GM21381 (cell line): ENCODE measurements around the gene PLEKHA7.

Experiments
- ATAC-seq: cut with Tn5 transposase; IDR thresholded peaks from one replicate; pipeline ENCODE4 v1.9.1; 2021; ENCODE audit warnings: mild to moderate bottlenecking, moderate library complexity; ENCODE audit not compliant: unreplicated experiment

PLEKHA7 gene

DNA sequence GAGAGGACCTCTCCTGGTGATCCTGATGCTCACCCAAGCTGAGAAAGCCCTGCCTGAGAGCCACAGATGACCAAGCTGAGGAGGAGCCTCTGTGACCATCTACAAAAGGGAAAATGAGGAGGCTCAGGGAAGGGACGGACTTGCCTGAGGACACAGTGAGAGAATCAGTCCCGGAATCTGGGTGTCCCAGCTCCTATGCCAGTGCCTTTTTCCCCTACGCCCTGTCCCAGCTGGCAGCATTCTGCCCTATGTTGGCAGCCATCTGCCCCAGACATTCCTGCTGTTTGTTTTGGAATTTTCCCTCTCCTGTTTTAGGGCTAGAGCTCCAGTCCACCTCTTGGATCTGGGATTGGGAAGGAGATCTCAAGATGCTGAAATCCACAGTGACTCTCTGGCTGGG is 221.2 kb downstream of the PLEKHA7 start:
- no peak for ATAC-seq

DNA sequence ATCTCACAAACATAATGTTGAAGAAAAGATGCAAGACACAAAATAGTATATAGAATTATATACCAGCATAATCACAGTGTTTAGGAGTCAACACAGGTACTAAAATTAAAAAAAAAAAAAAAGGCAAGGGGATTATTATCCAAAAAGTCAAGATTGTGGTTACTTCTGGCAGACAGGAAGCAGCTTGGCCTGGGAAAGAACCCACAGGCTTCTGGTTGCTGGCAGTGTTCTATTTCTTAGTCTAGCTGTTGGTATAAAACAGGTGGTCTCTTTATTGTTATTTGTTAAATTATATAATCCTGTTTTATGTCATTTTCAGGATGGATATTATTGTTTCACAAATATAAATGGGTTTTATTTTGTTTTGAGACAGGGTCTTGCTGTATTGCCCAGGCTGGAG is 221.8 kb downstream of the PLEKHA7 start:
- ATAC-seq: no peak

DNA sequence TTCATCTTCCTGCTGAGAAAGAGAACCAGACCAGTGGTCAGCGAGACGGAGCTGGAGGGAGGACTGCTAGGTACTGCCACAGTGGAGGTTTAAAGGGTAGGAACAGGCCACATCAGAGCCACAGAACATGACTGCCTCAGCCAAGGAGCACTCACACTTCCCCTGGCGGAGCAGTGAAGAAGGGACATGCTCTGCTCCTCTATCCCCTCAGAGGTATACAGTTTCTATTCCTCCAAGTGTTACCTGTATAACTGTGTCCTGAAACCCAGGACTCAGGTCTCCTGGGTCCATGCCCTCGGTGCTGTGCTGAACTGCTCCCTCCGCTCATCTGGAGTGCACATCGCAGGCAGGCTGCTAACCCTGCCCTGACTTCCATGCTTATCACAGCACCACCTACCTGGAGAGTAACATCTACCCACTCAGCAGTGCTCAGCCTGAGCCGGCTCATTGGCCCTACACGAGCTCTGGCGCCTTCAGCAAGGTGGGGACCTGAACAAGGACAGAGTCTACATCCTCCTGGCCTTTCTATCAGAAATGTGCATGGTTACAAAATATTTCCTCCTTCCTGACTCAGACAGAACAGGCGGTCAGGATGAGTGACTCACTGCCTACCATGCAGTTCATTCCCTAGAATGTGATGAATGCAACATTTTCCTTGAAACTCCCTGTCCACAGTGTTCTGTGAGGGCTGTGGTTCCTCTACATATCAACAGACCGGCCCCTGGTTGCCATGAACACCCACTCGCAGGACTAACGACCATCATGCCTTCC is 222.8 kb downstream of the PLEKHA7 start:
- ATAC-seq: no peak

DNA sequence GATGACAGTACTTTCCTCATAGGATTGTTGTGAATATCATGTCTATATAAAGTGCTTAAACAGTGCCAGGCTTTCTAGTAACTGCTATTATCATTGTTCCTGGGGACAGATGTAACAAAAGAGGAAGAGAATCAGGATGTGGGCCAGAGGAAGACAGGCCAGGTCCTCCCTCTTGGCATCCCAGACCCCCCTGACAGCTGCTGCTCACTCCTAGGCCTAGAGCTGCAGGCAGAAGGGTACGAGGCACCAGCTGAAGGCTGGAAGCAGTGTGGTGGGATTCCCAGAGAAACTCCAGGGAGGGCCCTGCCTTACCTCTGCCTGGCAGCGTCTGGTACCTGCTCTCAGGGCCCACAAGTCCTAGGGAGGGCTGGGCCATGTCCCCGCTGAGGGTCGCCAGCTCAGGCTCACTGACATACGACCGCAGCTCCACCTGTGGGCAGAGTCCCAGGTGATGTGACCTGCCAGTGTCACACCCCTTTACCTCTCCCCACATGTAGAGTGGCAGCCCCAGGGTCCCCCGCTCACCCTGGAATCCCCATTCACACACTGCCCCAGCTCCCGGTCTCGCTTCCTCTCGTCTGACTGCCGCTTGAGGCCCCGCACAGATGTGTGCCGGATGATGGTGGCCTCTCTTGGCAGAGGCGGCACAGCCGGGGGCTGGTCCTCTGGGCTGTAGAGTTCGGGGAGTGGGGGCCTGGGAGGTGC is 223.6 kb downstream of the PLEKHA7 start:
- ATAC-seq: no peak

DNA sequence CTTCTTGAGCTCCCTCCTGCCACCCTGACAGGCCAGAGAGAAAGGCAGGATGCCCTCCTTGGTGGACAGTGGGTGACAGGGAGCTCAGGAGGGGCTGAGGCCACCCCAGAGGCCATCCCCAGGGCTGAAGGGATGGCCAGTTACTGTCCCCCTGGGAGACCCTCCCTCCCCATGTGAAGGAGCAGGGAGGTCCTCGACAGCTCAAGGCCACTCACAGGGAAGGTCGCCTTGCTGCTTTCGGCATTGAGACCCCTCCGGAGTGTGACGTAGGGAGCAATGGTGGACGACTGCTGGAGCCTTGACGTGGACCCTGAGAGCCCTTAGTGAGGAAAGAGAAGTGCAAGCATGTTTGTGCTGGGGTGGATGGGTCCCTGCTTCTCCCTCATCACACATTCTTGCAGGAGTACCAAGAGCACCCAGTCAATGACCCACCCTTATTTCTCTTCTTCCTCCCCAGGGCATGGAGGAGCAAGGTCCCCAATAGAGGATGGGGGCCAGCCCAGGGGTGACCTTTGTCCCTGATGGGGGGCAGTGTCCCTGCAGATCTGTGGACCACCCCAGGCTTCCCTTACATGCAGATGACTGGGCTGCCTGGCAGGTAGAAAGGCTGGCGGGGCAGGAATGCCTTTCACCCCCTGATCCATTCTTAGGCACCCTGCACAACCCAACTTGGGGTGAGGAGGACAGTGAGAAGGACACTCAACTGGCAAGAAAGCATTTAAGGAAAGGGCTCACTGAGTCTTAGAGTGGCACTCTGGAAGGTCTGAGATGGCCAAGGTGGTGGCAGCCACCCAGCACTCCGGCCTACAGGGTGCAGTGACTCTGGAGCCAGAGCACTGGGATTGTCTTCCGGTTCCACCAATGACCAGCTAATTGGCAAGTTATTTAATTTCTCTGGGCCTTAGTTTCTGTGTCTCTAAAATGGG is 224.4 kb downstream of the PLEKHA7 start:
- ATAC-seq: no peak

DNA sequence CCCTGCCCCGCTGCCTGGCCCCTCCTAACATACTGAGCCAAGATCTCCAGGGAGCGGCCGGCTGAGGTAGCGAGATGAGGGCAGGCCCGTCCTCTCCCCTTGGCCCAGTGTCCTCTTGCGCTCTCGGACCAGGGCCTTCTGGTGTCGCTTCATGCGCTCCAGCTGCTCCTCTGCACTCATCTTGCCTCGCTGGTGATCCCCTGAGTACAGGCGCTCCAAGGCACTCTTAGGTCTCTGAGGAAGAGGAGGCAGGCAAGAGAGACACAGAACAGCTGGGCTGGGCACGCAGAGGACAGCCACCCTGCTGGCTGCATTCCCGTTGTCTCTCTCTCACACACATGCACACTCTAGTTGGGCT is 225.2 kb downstream of the PLEKHA7 start:
- no peak for ATAC-seq

DNA sequence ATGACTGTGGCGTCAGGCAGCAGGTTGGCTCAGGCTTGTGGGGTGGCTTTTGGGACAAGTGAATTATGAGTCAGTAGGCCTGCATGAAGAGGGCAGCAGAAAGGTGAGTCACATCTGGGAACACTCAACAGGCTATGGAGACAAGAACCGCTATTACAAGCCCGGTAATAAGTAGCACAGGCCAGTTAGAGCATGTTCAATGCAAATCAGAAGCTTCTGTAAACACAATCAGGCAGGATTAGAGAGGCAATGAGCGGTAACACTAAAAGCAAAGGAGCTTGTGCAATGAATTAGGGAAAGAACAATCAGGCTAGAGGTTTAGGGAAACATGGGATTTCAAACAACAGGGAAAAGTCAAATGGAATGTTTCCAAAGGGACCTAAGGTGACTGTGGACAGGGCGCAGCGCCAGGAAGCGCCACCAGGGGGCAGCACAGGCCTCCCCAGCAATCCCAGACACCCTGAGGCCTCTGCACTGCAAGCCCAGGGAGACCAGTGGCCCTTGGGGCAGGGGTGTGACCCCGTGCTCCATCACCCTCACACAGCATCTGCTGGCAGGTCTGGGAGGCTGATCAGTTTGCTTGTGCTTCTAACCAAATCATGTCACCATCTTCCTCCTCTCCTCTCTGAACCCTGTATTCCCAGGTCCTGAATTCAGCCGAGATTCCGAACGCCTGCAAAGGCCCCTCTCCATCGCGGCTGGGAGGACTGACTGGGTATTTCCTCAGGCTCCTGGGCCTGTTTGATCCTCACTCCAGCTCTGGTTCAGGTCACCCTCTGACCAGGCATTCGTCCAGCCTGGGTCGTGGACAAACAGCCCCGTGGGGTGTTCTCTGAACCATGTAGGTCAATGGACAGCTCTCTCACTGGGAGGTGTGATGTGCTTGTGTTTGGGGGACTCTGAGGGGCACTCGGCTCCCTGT is 225.8 kb downstream of the PLEKHA7 start:
- peak; percentile 56 for ATAC-seq

DNA sequence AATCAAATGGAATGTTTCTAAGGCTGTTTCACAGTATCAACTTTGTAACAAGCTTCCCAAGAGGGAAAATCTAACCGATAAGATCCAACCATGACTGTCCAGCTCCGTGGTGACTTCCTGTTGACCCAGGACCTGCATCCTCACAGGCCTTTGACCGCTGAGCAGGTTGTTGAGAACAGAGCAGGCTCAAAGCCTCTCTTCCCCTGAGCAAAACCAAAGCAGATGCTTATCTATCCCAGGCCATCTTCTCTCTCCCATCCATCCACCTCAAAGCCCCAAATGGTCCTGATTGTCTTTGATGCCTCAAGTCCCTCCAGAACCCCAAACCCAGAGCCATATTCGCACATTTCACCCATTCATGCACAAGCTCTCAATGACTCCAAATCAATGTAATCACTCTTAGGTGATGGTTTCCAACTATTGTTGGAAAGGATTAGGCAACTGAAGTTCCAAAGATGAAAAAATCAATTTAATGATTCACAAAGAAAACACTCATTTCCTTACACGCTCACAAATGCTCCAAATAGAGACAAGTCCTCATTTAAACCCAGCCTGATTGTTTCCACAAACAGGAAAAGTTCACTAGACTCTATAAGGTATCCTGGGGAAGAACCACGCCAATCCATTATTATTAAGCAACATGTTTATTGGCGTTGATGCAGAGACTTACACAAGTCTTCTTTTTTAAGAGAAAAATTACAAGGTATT is 227.0 kb downstream of the PLEKHA7 start:
- no peak for ATAC-seq

DNA sequence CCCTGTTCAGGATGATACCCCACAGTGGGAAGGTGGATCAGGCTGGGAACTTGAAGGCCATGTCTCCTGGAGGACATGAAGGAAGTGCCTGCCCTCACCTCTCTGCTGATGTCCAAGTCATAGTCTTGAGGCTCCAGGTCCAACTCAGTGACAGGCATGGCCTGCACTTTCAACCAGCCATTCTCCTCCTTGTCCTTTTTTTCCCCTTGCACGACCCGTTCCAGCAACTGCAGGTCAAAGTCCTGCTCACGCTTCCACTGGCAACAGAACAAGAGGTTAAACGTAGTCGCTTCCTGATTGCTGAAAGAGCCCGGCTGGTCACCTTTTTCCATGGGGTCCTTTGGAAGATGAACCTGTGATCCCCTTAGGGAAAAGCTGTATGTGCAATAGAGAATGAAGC is 228.1 kb downstream of the PLEKHA7 start:
- ATAC-seq: no peak

DNA sequence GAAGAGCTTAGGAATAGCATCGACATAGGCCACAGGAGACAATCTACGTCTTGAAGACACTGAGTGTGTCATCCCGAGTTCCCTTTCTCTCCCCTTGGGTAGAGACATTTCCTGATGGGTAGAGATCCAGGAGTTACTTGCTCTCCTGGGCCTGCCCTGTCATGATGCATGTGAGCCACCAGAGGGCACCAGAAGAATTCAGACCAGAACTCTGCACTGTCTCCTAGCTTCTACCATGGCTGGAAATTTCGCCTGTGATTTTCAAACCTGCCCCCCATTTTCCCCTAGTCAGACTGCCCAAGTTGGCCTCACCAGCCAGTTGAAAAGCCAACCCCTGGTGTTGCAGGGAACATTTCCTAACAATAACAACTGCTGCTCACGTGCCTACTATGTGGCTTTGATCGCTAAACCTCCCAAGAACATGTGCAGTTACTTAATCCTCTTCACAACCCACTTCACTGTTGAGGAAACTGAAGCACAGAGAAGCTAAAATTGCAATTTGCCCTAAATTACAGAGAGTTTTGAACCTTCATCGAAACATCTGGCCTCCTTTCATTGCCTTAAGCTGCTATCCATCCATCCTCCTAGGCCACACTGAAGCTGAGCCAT is 228.6 kb downstream of the PLEKHA7 start:
- peak; percentile 84 for ATAC-seq

DNA sequence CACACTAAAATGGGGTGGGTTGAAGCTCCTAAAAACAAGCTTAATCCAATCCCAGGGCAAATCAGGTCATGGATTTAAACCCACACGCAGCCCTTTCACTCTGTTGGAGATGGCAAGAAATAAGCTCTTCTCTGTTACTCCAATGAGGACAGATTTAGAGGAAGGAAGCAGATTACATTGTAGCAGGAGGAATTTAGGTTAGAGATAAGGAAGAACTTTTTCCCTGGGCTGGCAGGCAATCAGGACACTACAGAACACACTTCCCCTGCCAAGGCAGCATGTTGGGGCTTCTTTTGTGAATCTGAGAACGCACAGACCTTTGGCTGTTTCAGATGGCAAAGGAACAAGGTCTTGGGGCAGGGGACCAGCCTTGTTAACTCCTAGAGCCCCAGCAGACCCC is 229.5 kb downstream of the PLEKHA7 start:
- ATAC-seq: no peak

DNA sequence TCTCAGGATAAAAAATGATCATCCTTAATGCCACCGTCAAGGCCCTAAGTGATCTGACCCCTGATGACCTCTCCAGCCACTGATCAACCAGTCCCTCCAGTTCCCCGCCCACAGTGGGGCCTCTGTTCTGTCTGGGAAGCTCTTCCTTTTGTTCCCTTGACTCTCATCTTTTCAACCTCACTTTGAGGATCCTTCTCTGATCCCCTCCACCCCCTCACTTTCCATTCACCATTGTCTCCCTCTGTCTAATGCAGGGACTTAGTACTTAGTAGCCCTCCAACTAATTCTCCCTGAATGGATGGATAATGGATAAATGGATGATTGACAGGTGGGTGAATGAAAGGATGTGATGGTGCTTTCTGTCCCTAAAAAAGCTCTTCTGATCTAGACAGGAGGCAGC is 230.1 kb downstream of the PLEKHA7 start:
- no peak for ATAC-seq

DNA sequence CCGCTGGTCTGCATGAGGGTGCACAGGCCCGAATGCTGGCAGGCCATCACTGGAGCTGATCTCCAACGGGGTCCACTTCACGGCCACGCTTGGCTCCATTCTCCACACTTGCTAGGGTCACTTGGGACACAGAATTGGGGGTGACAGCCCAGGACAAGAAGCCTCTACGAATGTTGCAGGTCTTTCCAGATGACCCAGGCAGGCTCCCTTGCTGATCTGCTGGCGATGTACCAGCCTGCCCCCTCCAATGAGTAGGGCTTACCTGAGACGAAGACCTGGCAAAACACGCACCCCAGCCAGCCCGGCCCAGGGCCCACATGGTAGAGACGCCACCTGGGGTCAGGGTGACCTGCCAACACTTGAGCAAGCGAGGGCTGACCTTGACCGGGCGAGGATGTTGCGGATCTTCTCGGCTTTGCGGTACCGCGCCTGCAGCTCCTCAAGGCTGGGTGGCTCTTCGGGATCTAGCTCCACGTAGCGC is 230.9 kb downstream of the PLEKHA7 start:
- ATAC-seq: no peak

DNA sequence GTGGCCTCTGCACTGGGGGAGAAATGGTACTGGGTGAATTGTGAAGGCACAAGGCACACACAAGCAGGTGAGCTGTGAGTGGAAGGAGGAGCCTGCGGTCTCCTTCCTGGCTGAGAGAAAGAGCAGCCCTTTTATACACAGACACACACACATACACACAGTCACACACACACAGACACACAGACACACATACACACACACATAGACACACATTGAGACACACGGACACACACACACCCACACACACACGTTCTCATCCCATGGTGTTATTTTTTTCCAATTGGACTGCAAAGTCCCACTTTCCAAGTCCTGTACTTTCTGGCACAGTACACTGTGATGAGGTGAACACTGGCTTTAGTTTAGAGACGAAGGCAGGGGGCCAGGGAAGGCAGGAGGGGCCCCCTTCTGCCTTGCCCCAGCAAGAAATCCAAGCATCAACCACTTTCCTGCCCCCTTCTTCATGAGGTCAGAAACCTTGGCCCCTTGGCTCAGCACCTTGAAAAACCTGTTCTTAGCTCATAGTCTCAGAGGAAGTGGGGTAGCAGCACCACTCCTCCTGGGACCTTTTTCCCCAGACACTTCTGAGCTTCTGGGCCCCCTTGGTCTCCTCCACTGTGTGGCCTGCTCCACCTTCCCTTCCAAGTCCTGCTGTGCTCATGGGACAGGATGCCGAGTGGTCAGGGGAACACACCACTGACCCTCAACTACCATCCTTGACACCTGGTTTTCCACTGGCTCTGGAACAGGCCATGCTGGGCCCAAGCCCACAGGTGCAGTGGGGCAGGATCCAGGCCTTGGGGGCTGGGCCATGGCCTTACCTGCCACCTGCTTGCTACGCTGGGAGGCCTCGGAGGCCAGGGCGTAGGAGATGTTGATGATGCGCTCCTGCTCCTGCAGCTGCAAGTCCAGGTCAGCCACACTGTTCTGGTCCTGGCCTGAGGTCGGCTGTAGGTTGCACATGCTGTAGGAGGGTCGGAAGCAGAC is 232.0 kb downstream of the PLEKHA7 start:
- ATAC-seq: no peak

DNA sequence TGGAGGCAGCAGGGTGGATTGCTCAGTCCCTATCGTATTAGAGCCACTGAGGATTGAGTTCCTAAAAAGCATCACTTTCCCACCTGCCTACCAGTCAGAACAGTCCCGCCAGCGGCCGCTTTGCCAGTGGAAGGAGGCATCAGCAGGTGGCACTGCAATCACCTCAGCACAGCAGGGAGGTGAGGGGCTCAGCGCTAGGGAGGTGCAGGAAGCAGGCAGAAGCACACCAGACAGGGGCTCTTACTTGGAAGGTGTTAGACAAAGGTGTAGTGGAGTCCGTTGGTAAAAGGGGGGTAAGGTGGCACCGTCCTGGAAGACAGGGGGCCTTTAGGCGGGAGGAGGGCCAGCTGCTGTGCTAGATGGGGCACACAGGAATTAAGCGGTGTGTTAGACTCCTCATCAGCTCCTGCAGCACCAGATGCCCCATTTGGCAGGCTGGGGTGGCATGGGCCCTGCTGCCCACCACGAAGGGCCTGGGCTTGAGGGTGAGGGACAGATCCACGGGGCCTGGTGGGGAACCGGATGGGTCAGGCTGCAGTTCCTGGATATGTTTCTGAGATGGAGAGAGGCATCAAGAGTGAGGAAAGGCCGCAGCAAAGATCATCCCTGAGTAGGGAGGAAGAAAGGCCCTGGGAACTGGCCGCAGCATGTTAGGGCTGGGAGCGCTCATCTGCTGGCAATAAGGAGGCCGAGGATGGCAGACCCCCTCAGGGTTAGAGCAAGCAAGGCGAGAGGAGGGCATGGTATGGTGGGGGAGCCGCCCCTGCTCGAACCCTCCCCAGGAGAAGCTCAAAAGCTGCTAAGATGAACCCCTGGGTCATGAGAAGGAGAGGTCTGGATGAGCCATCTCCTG is 233.3 kb downstream of the PLEKHA7 start:
- ATAC-seq: no peak

DNA sequence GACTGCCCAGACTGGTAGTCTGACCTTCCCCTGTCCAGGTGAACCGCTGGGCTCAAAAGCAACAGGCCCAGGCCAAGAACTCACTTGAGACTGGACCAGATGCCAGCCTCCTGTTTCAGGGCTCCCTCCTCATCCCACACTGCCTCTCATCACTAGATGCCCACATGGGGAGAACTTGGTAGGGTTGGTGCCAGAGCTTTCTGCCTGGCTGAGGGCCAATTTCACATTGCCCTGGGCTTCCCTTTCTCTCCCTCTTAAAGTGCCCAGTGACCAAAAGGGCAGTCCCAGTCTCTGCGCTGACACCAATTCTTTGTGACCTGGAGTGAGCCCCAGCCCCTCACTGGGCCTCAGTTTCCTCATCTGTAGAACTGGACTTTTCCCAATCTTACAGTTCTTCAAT is 234.1 kb downstream of the PLEKHA7 start:
- no peak for ATAC-seq

DNA sequence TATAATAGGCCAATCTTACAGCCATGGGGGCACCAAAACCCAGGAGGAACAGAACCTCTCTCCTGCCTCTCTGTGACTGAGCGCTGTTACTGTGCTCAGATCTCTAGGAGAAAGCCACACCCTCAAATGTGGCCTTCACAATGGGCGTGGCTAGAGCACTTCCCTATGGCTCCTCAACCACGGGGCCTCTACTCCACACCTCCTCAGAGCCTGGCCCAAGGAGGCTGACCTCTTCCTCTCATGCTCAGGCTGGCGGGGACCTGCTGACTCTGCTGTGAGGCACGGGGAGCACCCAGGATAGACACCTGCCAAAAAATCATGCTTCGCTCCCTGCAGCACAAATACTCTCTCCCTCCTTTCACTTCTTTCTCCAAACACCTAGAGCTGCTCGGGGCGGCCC is 234.8 kb downstream of the PLEKHA7 start:
- ATAC-seq: no peak
